Tibial nerve (tissue), 4 donors: ENCODE results near the gene WNT9A. TPM values are rescaled to one million over a fixed set of nuclear protein-coding genes. Genes with fewer than 3 reads are reported as not detected.

Source experiments
- DNase-seq, 2 donors: peaks; one replicate each; pipeline ENCODE4 v3.0.0-alpha.2; 2019; ENCODE audit warnings: low spot score in 2 of 2
- H3K27ac ChIP-seq, 4 donors: fragments of 200-600 bp; sonication (generic) in 3 of 4; one replicate each; pipeline ENCODE4 v1.5.1; 2017 to 2019; ENCODE audit warnings: mild to moderate bottlenecking in 1 of 4
- H3K27me3 ChIP-seq, 2 donors: fragments of 200-600 bp; sonication (generic) in 1 of 2; one replicate each; pipeline versions ENCODE4 v1.5.1 to v1.6.0; 2017 to 2019
- H3K36me3 ChIP-seq, 3 donors: fragments of 200-600 bp; sonication (generic); one replicate each; pipeline ENCODE4 v1.5.1; 2018 to 2019
- H3K4me1 ChIP-seq, 4 donors: fragments of 200-600 bp; sonication (generic) in 3 of 4; one replicate each; pipeline ENCODE4 v1.5.1; 2017 to 2019
- H3K4me3 ChIP-seq, 4 donors: fragments of 200-600 bp; sonication (generic) in 3 of 4; one replicate each; pipeline ENCODE4 v1.5.1; 2017 to 2019; ENCODE audit warnings: mild to moderate bottlenecking in 1 of 4, moderate library complexity in 1 of 4
- H3K9me3 ChIP-seq, 4 donors: fragments of 200-600 bp; sonication (generic) in 3 of 4; one replicate each; pipeline ENCODE4 v1.5.1; 2017 to 2019
- EP300 ChIP-seq, 2 donors: sonication (generic); formaldehyde crosslinking; IDR thresholded peaks; one replicate each; pipeline ENCODE4 v1.6.1; 2017; ENCODE audit warnings: antibody characterized with exemption in 2 of 2, mild to moderate bottlenecking in 1 of 2
- POLR2A ChIP-seq, 2 donors: fragments of 450-650 bp; IDR thresholded peaks; one replicate each; pipeline ENCODE4 v1.6.1; 2017; ENCODE audit warnings: antibody characterized with exemption in 2 of 2, mild to moderate bottlenecking in 2 of 2, moderate library complexity in 2 of 2
- WGBS, 2 donors: methylation state at CpG; one replicate each; pipeline ENCODE4 v1.1.5; 2018; 5-methylcytosine and 5-hydroxymethylcytosine counted together
- total RNA-seq, 4 donors: library from RNA; depleted of rRNA; stranded (reverse); fragments of >200 nt; gene quantifications; one replicate each; pipeline ENCODE4 v1.1.0, GENCODE V29; 2016
- TF ChIP-seq, protein P1 (sequence below), 5 experiments: fragments of 200-600 bp in 3 of 5; fragments of 450-650 bp in 2 of 5; sonication (generic) in 3 of 5; IDR thresholded peaks; one replicate each; pipeline ENCODE4 v1.5.1; 2016 to 2019; ENCODE audit warnings: antibody characterized with exemption in 5 of 5, mild to moderate bottlenecking in 3 of 5, moderate library complexity in 2 of 5

Gene WNT9A
- total RNA-seq, 4 donors from 2014 or later: 5.1 to 12.8 (median 8.5) TPM

DNA sequence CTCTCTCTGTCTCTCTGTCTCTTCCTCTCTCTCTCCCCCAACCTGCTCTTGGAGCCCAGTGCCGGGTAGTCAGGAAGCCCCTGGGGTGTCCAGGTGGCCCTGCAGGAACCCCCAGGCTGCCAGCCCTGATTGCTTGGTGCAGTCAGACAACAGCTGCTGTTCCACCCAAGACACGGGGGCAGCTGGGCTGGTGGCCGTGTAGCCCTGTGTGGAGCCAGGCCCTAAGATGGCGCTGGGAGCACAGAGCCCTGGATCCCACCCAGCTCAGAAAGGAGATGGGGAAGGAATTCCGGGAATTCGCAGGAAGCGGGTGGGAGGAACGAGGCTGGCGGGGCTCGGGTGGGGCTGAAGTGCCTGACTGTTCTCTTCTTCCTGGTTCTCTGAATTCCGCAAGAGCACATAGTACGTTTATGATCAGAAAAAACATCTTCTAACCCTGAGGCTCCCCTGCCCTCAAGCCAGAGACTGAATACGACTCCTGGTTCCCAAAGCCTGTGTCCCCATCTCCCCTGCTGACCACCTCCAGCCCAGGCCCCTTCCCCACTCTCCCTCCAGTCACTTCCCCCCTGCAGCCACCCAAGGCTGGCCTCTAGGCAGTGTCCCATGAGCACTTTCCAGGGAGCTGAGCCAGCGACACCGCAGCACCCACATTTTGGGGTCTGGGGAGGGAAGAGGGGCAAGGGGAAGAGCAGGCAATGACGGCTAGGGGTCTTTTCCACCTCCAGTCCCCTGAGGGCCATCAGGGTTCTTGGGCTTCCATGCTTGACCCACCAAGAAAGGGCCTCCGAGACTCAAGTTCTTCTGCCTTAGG is 55.0 kb downstream of the WNT9A start:
- 55 to 65% methylated on average over 17 of the region's 17 CpGs for WGBS, 2 donors
- Histone ChIP-seq H3K4me1 (peaks cover 0 to 55% (median 3%) of the 10 kb centered on the region in 4 donors), H3K4me3 (no peak overlapping the region), H3K9me3 (no peaks in the 10 kb centered on the region), H3K36me3 (no peaks in the 10 kb centered on the region), H3K27ac (peak overlapping the region in 2 of 4 donors; percentile 19 to 36), H3K27me3 (no peaks in the 10 kb centered on the region)
- TF ChIP-seq EP300 (IDR thresholded peaks at IDR 0.05) (no peak), POLR2A (IDR thresholded peaks at IDR 0.05) (no peak)
- TF ChIP-seq, protein P1, sequence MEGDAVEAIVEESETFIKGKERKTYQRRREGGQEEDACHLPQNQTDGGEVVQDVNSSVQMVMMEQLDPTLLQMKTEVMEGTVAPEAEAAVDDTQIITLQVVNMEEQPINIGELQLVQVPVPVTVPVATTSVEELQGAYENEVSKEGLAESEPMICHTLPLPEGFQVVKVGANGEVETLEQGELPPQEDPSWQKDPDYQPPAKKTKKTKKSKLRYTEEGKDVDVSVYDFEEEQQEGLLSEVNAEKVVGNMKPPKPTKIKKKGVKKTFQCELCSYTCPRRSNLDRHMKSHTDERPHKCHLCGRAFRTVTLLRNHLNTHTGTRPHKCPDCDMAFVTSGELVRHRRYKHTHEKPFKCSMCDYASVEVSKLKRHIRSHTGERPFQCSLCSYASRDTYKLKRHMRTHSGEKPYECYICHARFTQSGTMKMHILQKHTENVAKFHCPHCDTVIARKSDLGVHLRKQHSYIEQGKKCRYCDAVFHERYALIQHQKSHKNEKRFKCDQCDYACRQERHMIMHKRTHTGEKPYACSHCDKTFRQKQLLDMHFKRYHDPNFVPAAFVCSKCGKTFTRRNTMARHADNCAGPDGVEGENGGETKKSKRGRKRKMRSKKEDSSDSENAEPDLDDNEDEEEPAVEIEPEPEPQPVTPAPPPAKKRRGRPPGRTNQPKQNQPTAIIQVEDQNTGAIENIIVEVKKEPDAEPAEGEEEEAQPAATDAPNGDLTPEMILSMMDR (IDR thresholded peaks at IDR 0.05): no peak
- peak in 1 of 2 donors; percentile 4 for DNase-seq

DNA sequence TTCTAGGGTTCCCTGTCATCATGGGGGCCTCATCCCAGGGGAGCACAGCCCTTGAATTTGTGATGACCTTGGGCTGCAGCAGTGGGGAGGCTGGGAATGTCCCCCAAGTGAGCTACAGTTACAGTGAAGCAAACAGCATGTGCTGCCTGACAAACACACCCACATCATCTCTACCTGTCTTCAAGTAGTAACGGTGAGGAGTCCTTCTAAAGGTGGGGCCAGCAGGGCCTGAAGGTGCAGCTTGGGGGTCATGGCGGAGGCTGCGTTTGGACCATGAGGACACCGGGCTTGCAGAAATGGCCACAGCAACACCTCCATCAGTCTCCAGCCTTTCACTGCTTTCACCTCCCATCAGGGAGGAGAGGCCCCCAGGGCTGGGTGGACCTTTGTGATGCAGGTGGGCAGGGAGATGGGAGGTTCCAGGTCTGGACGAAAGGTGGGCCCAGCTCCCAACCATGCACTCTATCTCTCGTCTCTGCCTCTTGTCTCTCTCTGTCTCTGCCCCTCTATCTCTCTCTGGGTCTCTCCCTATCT is 55.7 kb downstream of the WNT9A start:
- peak in 1 of 2 donors; percentile 5 for DNase-seq
- TF ChIP-seq EP300 (IDR thresholded peaks at IDR 0.05) (no peak), POLR2A (IDR thresholded peaks at IDR 0.05) (no peak)
- TF ChIP-seq, protein P1 (IDR thresholded peaks at IDR 0.05): no peak
- peak overlapping the region in 1 of 4 donors; percentile 19 for H3K27ac ChIP-seq
- H3K27me3 ChIP-seq: peaks cover 1 to 6% of the 10 kb centered on the region in 2 donors
- no peaks in the 10 kb centered on the region for H3K9me3 ChIP-seq
- H3K4me3 ChIP-seq: no peak overlapping the region
- no peaks in the 10 kb centered on the region for H3K36me3 ChIP-seq
- H3K4me1 ChIP-seq: peaks cover 0 to 62% (median 7%) of the 10 kb centered on the region in 4 donors
- 96% methylated on average over 4 to 6 of the region's 6 CpGs for WGBS, 2 donors

DNA sequence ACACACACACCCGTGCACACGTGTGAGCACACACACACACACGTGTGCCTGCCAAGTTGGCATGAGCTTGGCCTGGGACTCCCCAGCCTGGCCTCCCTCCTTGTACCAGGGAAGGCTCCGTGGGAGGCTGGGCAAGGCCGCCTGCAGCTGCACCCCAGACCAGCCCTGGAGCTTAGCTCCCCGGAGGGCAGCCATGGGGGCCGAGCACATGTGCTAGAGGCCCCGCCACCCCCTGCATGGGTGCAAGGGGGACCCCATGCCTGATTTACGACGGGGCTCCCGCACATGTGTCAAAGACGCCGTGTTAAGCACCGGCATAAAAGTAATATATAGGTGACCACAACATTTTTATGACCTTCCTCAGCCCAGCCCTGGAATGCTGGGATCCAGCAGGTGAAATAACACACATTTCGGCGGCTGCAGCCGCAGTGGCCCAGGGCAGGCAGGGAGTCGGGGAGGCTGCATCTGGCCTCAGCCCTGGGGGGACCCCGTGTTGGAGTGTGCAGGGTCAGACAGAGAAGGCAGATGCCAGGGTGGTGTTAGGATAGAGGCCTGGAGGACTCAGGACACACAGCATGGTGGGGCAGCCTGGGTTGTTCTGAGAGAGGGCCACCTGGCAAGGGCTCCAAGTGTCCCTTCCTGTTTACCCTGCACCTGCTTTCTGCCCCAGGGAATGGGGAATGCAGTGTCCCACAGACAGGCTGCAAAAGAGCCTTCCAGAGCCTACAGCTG is 56.3 kb downstream of the WNT9A start:
- TF ChIP-seq, protein P1 (IDR thresholded peaks at IDR 0.05): no peak
- TF ChIP-seq POLR2A (IDR thresholded peaks at IDR 0.05): no peak
- WGBS, 2 donors: 60 to 62% methylated on average over 8 to 15 of the region's 19 CpGs
- Histone ChIP-seq H3K27me3 (peaks cover 2 to 7% of the 10 kb centered on the region in 2 donors), H3K4me1 (peaks cover 0 to 68% (median 11%) of the 10 kb centered on the region in 4 donors), H3K9me3 (no peaks in the 10 kb centered on the region), H3K4me3 (no peak overlapping the region), H3K27ac (no peak overlapping the region), H3K36me3 (no peaks in the 10 kb centered on the region)
- peak in 1 of 2 donors; percentile 11 for DNase-seq

DNA sequence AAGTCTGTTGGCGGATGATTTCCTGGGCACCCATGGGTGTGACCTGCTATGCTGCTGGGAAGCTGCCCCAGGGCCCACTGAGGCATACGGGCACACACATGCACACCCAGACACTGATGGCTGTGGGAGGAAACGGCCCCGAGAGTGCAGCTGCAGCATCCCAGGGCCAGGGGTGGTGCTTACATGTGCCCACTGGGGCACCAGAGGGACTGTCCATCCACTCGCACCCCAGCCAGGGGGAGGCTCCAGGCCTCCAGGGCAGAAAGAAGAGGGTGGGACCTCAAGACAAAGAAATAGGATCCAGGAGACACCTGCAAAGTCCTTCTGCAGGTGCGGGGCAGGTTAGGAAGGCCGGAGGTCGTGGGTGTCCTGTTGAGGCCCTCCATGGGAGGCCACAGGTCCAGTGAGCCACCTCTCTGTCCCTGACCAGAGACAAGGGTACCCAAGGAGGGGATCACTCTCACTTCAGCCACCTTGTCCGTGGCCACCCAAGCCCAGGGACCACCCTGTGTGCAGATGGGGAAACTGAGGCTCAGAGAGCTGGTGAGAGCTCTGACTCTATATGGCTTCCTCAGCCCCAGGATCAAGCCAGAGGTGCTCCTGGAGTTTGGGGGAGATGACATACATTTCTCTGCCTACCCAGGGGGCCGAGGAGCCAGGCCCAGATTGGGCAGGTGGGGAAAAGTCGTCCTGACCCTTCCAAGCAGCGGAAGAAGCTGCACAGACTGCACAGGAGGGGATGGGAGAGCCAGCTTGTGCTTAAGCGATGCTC is 57.1 kb downstream of the WNT9A start:
- H3K36me3 ChIP-seq: no peaks in the 10 kb centered on the region
- H3K27ac ChIP-seq: no peak overlapping the region
- peaks cover 2 to 7% of the 10 kb centered on the region in 2 donors for H3K27me3 ChIP-seq
- no peaks in the 10 kb centered on the region for H3K9me3 ChIP-seq
- TF ChIP-seq EP300 (IDR thresholded peaks at IDR 0.05) (no peak), POLR2A (IDR thresholded peaks at IDR 0.05) (no peak)
- TF ChIP-seq, protein P1 (IDR thresholded peaks at IDR 0.05): no peak
- H3K4me1 ChIP-seq: peaks cover 0 to 68% (median 18%) of the 10 kb centered on the region in 4 donors
- DNase-seq: peak in 1 of 2 donors; percentile 11
- H3K4me3 ChIP-seq: no peak overlapping the region
- WGBS, 2 donors: 85 to 88% methylated on average over 12 to 13 of the region's 13 CpGs
